Adrenal gland (tissue), 5 donors: ENCODE measurements around the gene AP3M1.

Experiments
- CTCF ChIP-seq, 6 experiments: fragments of 450-650 bp in 4 of 6; fragments of 200-600 bp in 2 of 6; sonication (generic) in 1 of 6; IDR thresholded peaks; 1 replicate in 5 of 6; 2 replicates in 1 of 6; pipeline versions ENCODE4 v1.5.1 to v1.8.0; 2016 to 2021; ENCODE audit warnings: antibody characterized with exemption in 6 of 6, mild to moderate bottlenecking in 2 of 6, moderate library complexity in 1 of 6
- POLR2A ChIP-seq, 2 donors: fragments of 450-650 bp; IDR thresholded peaks; one replicate each; pipeline ENCODE4 v1.6.1; 2017; ENCODE audit warnings: antibody characterized with exemption in 2 of 2, mild to moderate bottlenecking in 2 of 2, moderate library complexity in 1 of 2
- donor health status: DM: no; HTN: no; CAD: no.

- peak in 5 of 6 experiments; percentile 14 to 61 (median 32) for TF ChIP-seq CTCF (IDR thresholded peaks at IDR 0.05)
- peak in 1 of 2 donors; percentile 71 for TF ChIP-seq POLR2A (IDR thresholded peaks at IDR 0.05)
Observed at GRCh38 chr10:74150990-74151878, 606 bp upstream of the AP3M1 start, which contains the start of gene ADK.
